SK-N-SH treated with all-trans-retinoic acid at 6 μM for 48 hours (cell line): Measurements from ENCODE around the gene SMC2.

Experiments
- ARNTL ChIP-seq: fragments of 450-650 bp; formaldehyde crosslinking; IDR thresholded peaks from 2 replicates; pipeline ENCODE4 v1.5.0; 2020; ENCODE audit warnings: low read depth, mild to moderate bottlenecking, moderate library complexity, borderline replicate concordance
- ZC3H10 ChIP-seq: fragments of 250-450 bp; sonication (Bioruptor Pico); IDR thresholded peaks from 2 replicates; pipeline ENCODE4 v1.5.1; 2021; ENCODE audit warnings: mild to moderate bottlenecking, moderate library complexity
- ZFP30 ChIP-seq: fragments of 450-650 bp; formaldehyde crosslinking; IDR thresholded peaks from 2 replicates; pipeline ENCODE4 v1.5.0; 2022; ENCODE audit warnings: mild to moderate bottlenecking, moderate library complexity
- ZNF8 ChIP-seq: fragments of 450-650 bp; formaldehyde crosslinking; IDR thresholded peaks from 2 replicates; pipeline ENCODE4 v1.5.0; 2020; ENCODE audit warnings: mild to moderate bottlenecking, moderate library complexity
- TF ChIP-seq, protein P1 (sequence below): fragments of 250-450 bp; sonication (Bioruptor Pico); IDR thresholded peaks from 2 replicates; pipeline ENCODE4 v1.8.0; 2020; ENCODE audit warnings: mild to moderate bottlenecking, moderate library complexity, borderline replicate concordance

DNA sequence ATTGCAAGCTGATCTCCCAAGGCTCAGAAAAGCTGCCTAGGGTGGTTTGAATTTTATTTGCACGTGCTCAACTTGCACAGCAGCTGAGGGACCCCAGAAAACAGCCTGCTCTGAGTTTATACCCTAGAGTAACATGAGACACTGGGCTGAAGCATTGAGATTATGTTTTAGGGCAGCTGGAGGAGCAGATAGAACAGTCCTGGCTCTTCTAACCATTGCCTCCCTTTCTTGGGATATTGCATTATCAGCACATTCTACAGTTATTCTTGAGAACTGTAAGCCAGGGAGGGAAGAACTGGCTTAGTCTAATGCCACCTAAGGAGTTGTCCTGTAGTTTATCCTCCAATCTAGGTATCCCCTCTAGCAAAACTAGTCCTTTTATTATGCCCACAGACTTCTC lies 10.3 kb downstream of the SMC2 start:
- TF ChIP-seq ARNTL: no peak
- no peak for TF ChIP-seq ZNF8
- no peak for TF ChIP-seq ZC3H10 (CRISPR knock-in tag)
- TF ChIP-seq, protein P1, sequence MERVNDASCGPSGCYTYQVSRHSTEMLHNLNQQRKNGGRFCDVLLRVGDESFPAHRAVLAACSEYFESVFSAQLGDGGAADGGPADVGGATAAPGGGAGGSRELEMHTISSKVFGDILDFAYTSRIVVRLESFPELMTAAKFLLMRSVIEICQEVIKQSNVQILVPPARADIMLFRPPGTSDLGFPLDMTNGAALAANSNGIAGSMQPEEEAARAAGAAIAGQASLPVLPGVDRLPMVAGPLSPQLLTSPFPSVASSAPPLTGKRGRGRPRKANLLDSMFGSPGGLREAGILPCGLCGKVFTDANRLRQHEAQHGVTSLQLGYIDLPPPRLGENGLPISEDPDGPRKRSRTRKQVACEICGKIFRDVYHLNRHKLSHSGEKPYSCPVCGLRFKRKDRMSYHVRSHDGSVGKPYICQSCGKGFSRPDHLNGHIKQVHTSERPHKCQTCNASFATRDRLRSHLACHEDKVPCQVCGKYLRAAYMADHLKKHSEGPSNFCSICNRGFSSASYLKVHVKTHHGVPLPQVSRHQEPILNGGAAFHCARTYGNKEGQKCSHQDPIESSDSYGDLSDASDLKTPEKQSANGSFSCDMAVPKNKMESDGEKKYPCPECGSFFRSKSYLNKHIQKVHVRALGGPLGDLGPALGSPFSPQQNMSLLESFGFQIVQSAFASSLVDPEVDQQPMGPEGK: no peak
- TF ChIP-seq ZFP30: no peak
